ENCODE measurements around the gene GPC6.

The GPC6 gene

DNA sequence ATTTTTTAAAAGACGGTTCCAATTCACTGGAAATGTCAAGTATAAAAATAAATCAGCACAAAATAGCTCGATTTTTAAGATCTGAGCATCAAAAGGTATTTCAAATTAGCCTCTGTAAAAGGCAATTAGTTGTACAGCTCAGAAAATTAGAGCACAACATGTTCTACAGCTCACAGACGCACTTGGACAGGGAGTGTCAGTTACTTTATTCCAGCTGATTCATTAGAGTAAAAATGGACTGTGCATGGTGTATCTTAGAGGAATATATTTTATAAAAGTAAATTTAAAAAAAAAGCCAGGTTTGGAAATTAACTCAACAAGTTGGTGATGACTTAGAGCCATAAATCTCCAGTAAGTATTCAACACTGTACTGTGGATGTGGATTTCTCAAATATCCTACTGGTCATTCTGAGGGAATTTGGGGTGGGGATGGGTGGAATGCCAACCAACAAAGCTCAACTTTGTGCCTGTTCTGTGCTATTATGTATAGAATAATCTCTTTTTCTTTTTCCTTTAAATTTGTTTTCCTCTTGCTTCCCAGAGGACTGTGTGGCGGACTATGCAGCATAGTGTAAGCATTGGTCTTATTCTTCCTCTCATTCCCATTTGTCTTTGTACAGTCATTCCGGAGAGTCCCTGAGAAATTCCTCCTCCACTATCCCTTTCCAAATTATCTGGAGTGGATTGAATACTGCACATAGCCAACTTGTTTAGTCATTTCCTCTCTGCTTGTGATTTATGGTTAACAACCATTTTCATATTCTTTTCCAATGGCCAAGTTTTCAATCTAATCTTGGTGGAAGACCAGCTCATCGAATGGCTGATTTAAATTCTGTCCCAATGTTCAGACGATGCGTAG, 1083.6 kb downstream of the GPC6 start:
- no peak for TF ChIP-seq CTCF (IDR thresholded peaks at IDR 0.05; ENCODE audit: extremely low read depth, insufficient read depth, missing control alignments)
- DNase-seq (ENCODE audit: low spot score): no peak
- in situ Hi-C loops (cut with MboI; ENCODE audit: low pct_unique_long_range_greater_than_20kb, low sequenced_read_pairs, unreplicated experiment): no loop called here

GRCh38 chr13:94311893-94312292, 1085.3 kb downstream of the GPC6 start:
- TF ChIP-seq CTCF (IDR thresholded peaks at IDR 0.05; ENCODE audit: extremely low read depth, insufficient read depth, missing control alignments): no peak
- in situ Hi-C loops (cut with MboI; ENCODE audit: low pct_unique_long_range_greater_than_20kb, low sequenced_read_pairs, unreplicated experiment): no loop called here
- DNase-seq (ENCODE audit: low spot score): no peak

GRCh38 chr13:94312511-94313216, 1086.1 kb downstream of the GPC6 start:
- peak; percentile 22 for DNase-seq (ENCODE audit: low spot score)
- in situ Hi-C loops (cut with MboI; ENCODE audit: low pct_unique_long_range_greater_than_20kb, low sequenced_read_pairs, unreplicated experiment): no loop called here
- TF ChIP-seq CTCF (IDR thresholded peaks at IDR 0.05; ENCODE audit: extremely low read depth, insufficient read depth, missing control alignments): no peak

DNA sequence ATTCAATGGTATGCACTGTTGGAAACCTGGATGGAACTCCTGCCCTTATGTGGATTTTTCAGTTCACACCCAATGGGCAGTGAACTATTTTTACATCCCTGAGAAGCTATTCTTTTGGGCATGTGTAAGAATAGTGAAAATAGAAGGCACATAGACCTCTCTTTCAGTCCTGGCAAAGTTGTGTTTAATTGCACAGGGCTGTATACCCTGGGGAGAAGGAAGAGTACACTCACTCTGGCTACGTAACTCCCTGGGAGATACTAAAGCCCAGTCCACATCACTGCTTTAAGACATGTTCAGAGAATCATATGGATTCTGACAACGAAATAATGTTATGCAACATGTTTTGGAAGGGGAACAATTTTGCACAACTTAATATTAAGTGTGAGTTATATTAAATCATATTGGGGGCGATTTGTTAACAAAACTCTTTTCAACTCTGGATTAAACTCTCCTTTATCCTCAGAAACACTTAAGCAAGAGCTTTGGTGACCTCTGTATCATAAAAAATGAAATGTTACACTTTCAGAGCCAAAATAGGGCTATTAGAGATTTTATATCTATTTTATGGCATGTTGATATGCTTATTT, 1086.8 kb downstream of the GPC6 start:
- no peak for DNase-seq (ENCODE audit: low spot score)
- no peak for TF ChIP-seq CTCF (IDR thresholded peaks at IDR 0.05; ENCODE audit: extremely low read depth, insufficient read depth, missing control alignments)
- in situ Hi-C loops (cut with MboI; ENCODE audit: low pct_unique_long_range_greater_than_20kb, low sequenced_read_pairs, unreplicated experiment): no loop called here

- in situ Hi-C loops (cut with MboI; ENCODE audit: low pct_unique_long_range_greater_than_20kb, low sequenced_read_pairs, unreplicated experiment): no loop called here
- DNase-seq (ENCODE audit: low spot score): no peak
- TF ChIP-seq CTCF (IDR thresholded peaks at IDR 0.05; ENCODE audit: extremely low read depth, insufficient read depth, missing control alignments): no peak
These were observed 1087.3 kb downstream of the GPC6 start for GRCh38 chr13:94313926-94314325.

DNA sequence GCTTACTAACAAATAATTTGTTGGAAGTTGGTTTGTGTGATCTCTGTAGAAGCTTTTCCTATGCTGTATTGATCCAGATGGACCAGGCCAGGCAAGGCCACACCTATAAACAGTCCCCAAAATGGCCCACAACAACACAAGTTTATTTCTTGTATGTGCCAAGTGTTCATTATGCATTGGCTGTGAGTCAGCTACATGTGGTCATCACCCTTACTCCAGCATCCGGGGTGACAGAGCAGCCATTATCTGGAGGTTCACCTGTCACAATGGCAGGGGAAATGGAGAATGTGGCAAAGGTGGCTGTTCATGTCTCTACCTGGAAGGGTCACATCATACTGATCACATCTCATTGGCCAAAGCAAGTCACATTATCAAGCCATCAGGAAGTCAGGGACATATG, 1088.6 kb downstream of the GPC6 start:
- no peak for DNase-seq (ENCODE audit: low spot score)
- in situ Hi-C loops (cut with MboI; ENCODE audit: low pct_unique_long_range_greater_than_20kb, low sequenced_read_pairs, unreplicated experiment): no loop called here
- TF ChIP-seq CTCF (IDR thresholded peaks at IDR 0.05; ENCODE audit: extremely low read depth, insufficient read depth, missing control alignments): no peak
